Endothelial cell of umbilical vein (primary cell): ENCODE measurements around the gene EHD2. TPM values are rescaled to one million over a fixed set of nuclear protein-coding genes. Genes with fewer than 3 reads are reported as not detected.
A peak's percentile ranks its signal among the peaks of the same experiment; 100 is the strongest.

Experiments
- Bru-seq: library from RNA; stranded (reverse); fragments of 400-500 nt; gene quantifications from one replicate; lab custom pipeline; 2021; lab: Mats Ljungman, UMichigan
- BruChase-seq, 2 experiments: library from RNA; stranded (reverse); fragments of 400-500 nt; gene quantifications; one replicate each; lab custom pipeline; 2021; lab: Mats Ljungman, UMichigan
- BruUV-seq: library from RNA; stranded (reverse); fragments of 400-500 nt; replicated peaks from 2 replicates; lab custom pipeline; 2021; lab: Mats Ljungman, UMichigan
- CTCF ChIA-PET: fragments of 300-600, 350-600 bp; sonication (Branson Sonifier 250); formaldehyde crosslinking; loops from one replicate; lab custom pipeline; 2021; ENCODE audit warnings: antibody characterized with exemption, inconsistent platforms; lab: Charles Lee
- POLR2A ChIA-PET: fragments of 300-600, 350-600 bp; sonication (Branson Sonifier 250); formaldehyde crosslinking; loops from one replicate; lab custom pipeline; 2021; ENCODE audit warnings: antibody characterized with exemption, inconsistent platforms; lab: Charles Lee
- DNase-seq: peaks from one replicate; pipeline ENCODE4 v3.0.0-alpha.2; 2011; ENCODE audit warnings: low read depth, low spot score
- FAIRE-seq: peaks from 2 replicates; lab custom pipeline; 2011; peaks lifted over from hg19 to GRCh38; lab: Jason Lieb, UNC
- H2AFZ ChIP-seq: 2 replicates; pipeline ENCODE4 v1.6.0; 2012; ENCODE audit warnings: low read depth, low read length, control low read depth, inconsistent platforms
- H3K27ac ChIP-seq: 2 replicates; pipeline ENCODE4 v1.5.1; 2011; ENCODE audit warnings: low read depth, mild to moderate bottlenecking, control low read depth, low read length, moderate library complexity; ENCODE audit not compliant: insufficient read depth
- H3K27me3 ChIP-seq, 2 experiments: 2 replicates each; pipeline versions ENCODE4 v1.6.0 to v1.6.1; 2011; ENCODE audit warnings: low read length in 2 of 2, mixed read lengths in 1 of 2; ENCODE audit not compliant: control insufficient read depth in 2 of 2, insufficient read depth in 2 of 2
- H3K36me3 ChIP-seq, 2 experiments: 2 replicates in 1 of 2; 3 replicates in 1 of 2; pipeline ENCODE4 v1.5.1; 2011; ENCODE audit warnings: low read length in 2 of 2, mild to moderate bottlenecking in 1 of 2, moderate library complexity in 1 of 2; ENCODE audit not compliant: control insufficient read depth in 2 of 2, insufficient read depth in 2 of 2; ENCODE audit errors: extremely low read depth in 1 of 2
- H3K4me1 ChIP-seq: 3 replicates; pipeline ENCODE4 v1.5.1; 2011; ENCODE audit warnings: mild to moderate bottlenecking, low read length; ENCODE audit not compliant: control insufficient read depth, insufficient read depth; ENCODE audit errors: extremely low read depth
- H3K4me2 ChIP-seq: 2 replicates; pipeline ENCODE4 v1.6.1; 2011; ENCODE audit warnings: low read length, control low read depth, mixed read lengths; ENCODE audit not compliant: insufficient read depth
- H3K4me3 ChIP-seq, 3 experiments: fragments of 200-600 bp in 1 of 3; sonication (generic), shearing (Covaris generic) in 1 of 3; replicated peaks in 1 of 3; 2 replicates each; pipeline ENCODE4 v1.5.1; 2011 to 2016; ENCODE audit warnings: control low read depth in 3 of 3, low read length in 3 of 3, mild to moderate bottlenecking in 2 of 3, inconsistent platforms in 1 of 3, low read depth in 1 of 3, moderate library complexity in 1 of 3; ENCODE audit not compliant: insufficient read depth in 1 of 3
- H3K79me2 ChIP-seq: 2 replicates; pipeline ENCODE4 v1.6.0; 2012; ENCODE audit warnings: low read length, inconsistent platforms; ENCODE audit not compliant: control insufficient read depth, insufficient read depth
- H3K9ac ChIP-seq: replicated peaks from 2 replicates; pipeline ENCODE3; 2011; ENCODE audit warnings: low read length, control low read depth; ENCODE audit not compliant: insufficient read depth; ENCODE audit errors: extremely low read depth
- H3K9me1 ChIP-seq: replicated peaks from 3 replicates; pipeline ENCODE4 v1.6.0; 2011; ENCODE audit warnings: mild to moderate bottlenecking, low read length; ENCODE audit not compliant: control insufficient read depth, insufficient read depth; ENCODE audit errors: extremely low read depth
- H3K9me3 ChIP-seq: replicated peaks from 2 replicates; pipeline ENCODE4 v1.5.1; 2012; ENCODE audit warnings: low read length, inconsistent platforms; ENCODE audit not compliant: control insufficient read depth, insufficient read depth
- H4K20me1 ChIP-seq: replicated peaks from 2 replicates; pipeline ENCODE3; 2011; ENCODE audit warnings: mild to moderate bottlenecking, low read length; ENCODE audit not compliant: control insufficient read depth, insufficient read depth; ENCODE audit errors: extremely low read depth
- CTCF ChIP-seq, 2 donors: IDR thresholded peaks; 1 replicate in 1 of 2; 2 replicates in 1 of 2; pipeline ENCODE4 v1.5.1; 2011; ENCODE audit warnings: low read length in 2 of 2, mild to moderate bottlenecking in 2 of 2, moderate library complexity in 2 of 2, control low read depth in 1 of 2, inconsistent platforms in 1 of 2, low read depth in 1 of 2; ENCODE audit not compliant: insufficient read depth in 1 of 2; ENCODE audit errors: extremely low read depth in 1 of 2
- EZH2 ChIP-seq: IDR thresholded peaks from 2 replicates; pipeline ENCODE4 v1.6.1; 2012; ENCODE audit warnings: borderline replicate concordance, low read depth, mild to moderate bottlenecking, moderate library complexity, low read length, inconsistent platforms; ENCODE audit not compliant: severe bottlenecking
- FOS ChIP-seq: IDR thresholded peaks from 2 replicates; pipeline ENCODE4 v1.6.1; 2011; ENCODE audit warnings: mild to moderate bottlenecking, low read length, moderate library complexity, borderline replicate concordance; ENCODE audit not compliant: insufficient read depth
- POLR2A ChIP-seq: IDR thresholded peaks from 2 replicates; pipeline ENCODE4 v1.6.1; 2012; ENCODE audit warnings: low read depth, mild to moderate bottlenecking, control low read depth, low read length
- POLR2AphosphoS5 ChIP-seq: IDR thresholded peaks from 2 replicates; pipeline ENCODE4 v1.6.1; 2012; ENCODE audit warnings: low read depth, mild to moderate bottlenecking, control low read depth, low read length, moderate library complexity; ENCODE audit not compliant: insufficient read depth
- dilution Hi-C: fragments of 300-500 bp; cut with MboI; formaldehyde crosslinking; loops from one replicate; pipeline ENCODE4 v1.15.0; 2019; ENCODE audit warnings: low sequenced_read_pairs; ENCODE audit not compliant: extremely low pct_ligation_motif_present
- intact Hi-C: fragments of 100-400 bp; cut with micrococcal nuclease; formaldehyde crosslinking; loops from one replicate; pipeline ENCODE4 v1.10.0; 2022
- long read RNA-seq: library from polyadenylated mRNA; stranded (forward); transcript quantifications from one replicate; pipeline ENCODE4 v2.0.0, GENCODE V29; 2021
- polyA minus RNA-seq, 3 experiments: library from RNA; depleted of rRNA, polyadenylated mRNA; stranded (reverse); fragments of >200 nt; gene quantifications; 1 replicate in 1 of 3; 2 replicates in 2 of 3; pipeline ENCODE4 v1.2.3, GENCODE V29; 2011
- polyA plus RNA-seq, 4 experiments: library from polyadenylated mRNA; depleted of rRNA in 3 of 4; stranded (reverse) in 3 of 4; unstranded in 1 of 4; fragments of >200 nt; gene quantifications; 2 replicates each; pipeline versions ENCODE4 v1.2.1 to v1.2.3, GENCODE V29; 2011 to 2012; ENCODE audit warnings: missing spikeins in 1 of 4
- total RNA-seq: library from RNA; stranded (reverse); gene quantifications from 2 replicates; pipeline ENCODE4 v1.2.3, GENCODE V29; 2021

The EHD2 gene
- total RNA-seq, result 220 TPM in 2 replicates
- polyA plus RNA-seq, result 105 and 110 TPM in 2 replicates
- polyA plus RNA-seq (2011; cell fraction: cytosol; rRNA removed), result 69.3 and 78.9 TPM in 2 replicates
- 43.3 and 46.3 TPM in 2 replicates for polyA plus RNA-seq (2011; cell fraction: nucleus; rRNA removed)
- 110 and 150 TPM in 2 replicates for polyA plus RNA-seq (2012)
- 88.1 and 94.3 TPM in 2 replicates for polyA minus RNA-seq
- 19.2 TPM for polyA minus RNA-seq (2011; cell fraction: cytosol; rRNA and poly(A)+ RNA removed)
- 38.3 and 56.4 TPM in 2 replicates for polyA minus RNA-seq (2011; cell fraction: nucleus; rRNA and poly(A)+ RNA removed)
- percentile 79 among the genes with signal in this experiment for Bru-seq, nascent RNA
- BruChase-seq, experiment 1, labeled RNA remaining after a 6-hour chase, result percentile 98 among the genes with signal in this experiment
- BruChase-seq, experiment 2, labeled RNA remaining after a 2-hour chase, result percentile 94 among the genes with signal in this experiment
- long read RNA-seq, transcript EHD2-201 (6 exons, 3,585 nt), result major isoform, 239 of 689 reads
- long read RNA-seq, partial matches to known transcripts, result 20 of 689 reads
- long read RNA-seq, other reads (novel, unspliced or antisense), result 426 of 689 reads

DNA sequence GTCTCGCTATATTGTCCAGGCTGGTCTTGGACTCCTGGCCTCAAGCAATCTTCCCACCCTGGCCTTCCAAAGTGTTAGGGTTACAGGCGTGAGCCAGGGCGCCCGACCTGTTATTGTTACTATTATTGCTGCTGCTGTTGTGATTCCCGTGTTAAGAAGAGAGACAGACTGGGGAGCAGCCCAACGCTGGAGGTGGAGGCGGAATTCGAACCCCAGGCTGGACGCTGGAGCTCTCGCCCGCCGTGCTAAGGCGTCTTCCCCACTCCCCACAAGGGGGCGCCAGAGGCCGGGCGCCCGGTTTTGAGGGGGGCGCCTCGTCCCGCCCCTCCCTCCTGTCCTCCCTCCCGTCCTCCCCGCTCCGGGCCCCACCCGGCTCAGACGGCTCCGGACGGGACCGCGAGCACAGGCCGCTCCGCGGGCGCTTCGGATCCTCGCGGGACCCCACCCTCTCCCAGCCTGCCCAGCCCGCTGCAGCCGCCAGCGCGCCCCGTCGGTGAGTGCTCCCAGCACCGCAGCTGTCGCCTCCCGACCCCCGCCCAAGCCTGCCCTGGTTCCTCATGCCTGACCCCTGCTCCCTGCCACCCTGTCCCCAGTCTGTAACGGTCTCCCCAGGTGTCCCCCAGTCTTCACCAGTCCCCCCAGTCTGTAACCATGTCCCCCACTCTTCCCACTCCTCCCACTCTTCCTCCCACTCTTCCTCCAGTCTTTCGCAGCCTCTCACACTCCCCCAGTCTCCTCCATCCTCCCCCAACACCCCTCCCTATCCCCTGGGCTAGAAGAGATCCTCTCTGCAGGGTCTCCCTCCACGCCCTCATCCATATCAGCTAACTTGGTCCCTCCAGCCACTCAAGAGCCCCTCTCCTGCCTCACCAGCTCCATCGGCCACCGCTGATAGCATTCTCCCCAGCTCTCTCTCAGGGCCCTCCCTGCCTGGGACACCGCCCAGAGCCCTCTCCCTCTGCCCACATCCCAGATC lies at the start of gene EHD2:
TSS of gene EHD2 (plus strand) at position 377 of the 976 bp plus-strand sequence. CDS start 3,191 bp downstream, outside the sequence.
- Histone ChIP-seq H3K9me1 (no peaks in the 10 kb centered on the region), H3K79me2 (peaks cover 42% of the 10 kb centered on the region), H3K27ac (no peak within 1 kb of the TSS), H3K9me3 (no peaks in the 10 kb centered on the region), H3K4me3 (peak within 1 kb of the TSS; percentile 55 to 92 (median 70)), H4K20me1 (no peaks in the 10 kb centered on the region), H3K27me3 (no peaks in the 10 kb centered on the region), H3K4me2 (peak within 1 kb of the TSS; percentile 64), H3K9ac (peak within 1 kb of the TSS; percentile 65), H2AFZ (peak within 1 kb of the TSS; percentile 87), H3K36me3 (peaks cover 0 to 10% of the 10 kb centered on the region in 2 experiments), H3K4me1 (peaks cover 8% of the 10 kb centered on the region)
- FAIRE-seq (peak; percentile 83), DNase-seq (peak; percentile 61)
- ChIA-PET CTCF (interaction anchor here (0.5 to 6.6 kb wide), 42 partner anchors 10 to 418 kb away, joined by 3 to 258 read pairs (median 5); partner anchors contain the start of genes KPTN and NOP53), POLR2A (interaction anchor here (0.5 to 1.7 kb wide), 5 partner anchors 10 to 163 kb away, joined by 4 to 8 read pairs (median 4); partner anchors contain the start of gene NOP53)
- dilution Hi-C loops, result no loop called here
- intact Hi-C loops, result loop anchor here (1.0 kb wide), 3 partner anchors 17 to 75 kb away; no protein-coding TSS in a partner anchor
- TF ChIP-seq FOS (no peak), POLR2A (peak; percentile 93), POLR2AphosphoS5 (peak; percentile 96), CTCF (IDR thresholded peaks at IDR 0.05; ENCODE audit: extremely low read depth in 1 of 2, insufficient read depth in 1 of 2, low read depth in 1 of 2, low read length in 2 of 2) (peak; percentile 83 to 98), EZH2 (no peak)
- no TSS peak for BruUV-seq
